Measurements from ENCODE around the gene PPIA.
"Not testable (repeated sequence)": the region's sequence is repeated elsewhere in the genome, so short reads cannot be mapped to it uniquely, and the experiment has no call there.

PPIA gene

DNA sequence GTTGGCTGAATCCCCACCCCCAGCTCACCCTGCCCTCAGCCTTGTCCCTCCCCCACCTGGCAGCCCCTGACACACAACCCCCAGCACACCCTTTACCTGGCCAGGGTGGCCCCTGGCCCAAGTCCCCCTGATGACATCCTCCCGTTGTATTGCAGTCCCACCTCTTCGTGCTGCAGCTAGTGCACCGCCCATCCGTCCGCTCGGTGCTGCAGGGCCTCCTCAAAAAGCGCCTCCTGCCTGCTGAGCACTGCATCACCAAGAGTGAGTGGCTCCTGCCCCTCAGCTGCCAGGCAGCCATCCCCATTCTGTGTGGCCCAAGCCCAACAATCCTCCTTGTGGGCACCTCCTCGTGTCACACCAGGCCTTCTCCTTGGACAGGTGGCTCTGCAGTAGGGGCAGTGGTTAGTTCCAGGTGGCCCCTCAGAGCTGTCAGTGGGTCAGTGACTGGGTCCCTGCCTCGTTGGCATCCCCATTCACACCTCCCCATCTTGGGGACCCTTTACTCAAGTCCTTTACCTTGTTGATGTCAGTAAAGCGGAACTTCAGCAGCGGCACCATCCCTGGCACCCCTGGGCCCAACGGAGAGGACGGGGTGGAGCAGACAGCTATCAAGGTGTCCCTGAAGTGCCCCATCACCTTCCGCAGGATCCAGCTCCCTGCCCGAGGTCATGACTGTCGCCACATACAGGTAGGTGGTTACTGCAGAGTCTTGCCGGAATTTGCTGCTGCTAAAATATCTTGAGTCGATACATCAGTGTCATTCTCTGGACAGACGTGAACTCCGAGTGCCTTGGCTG lies 33.6 kb upstream of the PPIA start:
- no peak for DNase-seq (ENCODE audit: low read depth in 2 of 3, low spot score in 2 of 3)

DNA sequence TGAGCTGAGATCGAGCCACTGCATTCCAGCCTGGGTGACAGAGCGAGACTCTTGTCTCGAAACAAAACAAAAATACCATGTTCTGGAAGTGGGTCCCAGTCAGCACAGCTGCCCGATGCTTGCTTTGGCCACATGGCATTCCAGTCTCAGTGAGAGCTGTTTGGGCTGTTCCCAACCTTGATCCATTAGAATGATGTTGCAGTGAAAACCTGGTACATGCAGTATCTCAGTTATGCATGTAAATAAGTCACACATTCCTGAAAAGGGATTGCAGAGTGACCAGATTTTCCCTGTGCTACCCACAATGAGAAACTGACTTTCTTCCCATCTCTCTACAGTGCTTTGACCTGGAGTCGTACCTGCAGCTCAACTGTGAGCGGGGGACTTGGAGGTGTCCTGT lies 32.4 kb upstream of the PPIA start:
- no peak for DNase-seq (ENCODE audit: low read depth in 2 of 3, low spot score in 2 of 3)

DNA sequence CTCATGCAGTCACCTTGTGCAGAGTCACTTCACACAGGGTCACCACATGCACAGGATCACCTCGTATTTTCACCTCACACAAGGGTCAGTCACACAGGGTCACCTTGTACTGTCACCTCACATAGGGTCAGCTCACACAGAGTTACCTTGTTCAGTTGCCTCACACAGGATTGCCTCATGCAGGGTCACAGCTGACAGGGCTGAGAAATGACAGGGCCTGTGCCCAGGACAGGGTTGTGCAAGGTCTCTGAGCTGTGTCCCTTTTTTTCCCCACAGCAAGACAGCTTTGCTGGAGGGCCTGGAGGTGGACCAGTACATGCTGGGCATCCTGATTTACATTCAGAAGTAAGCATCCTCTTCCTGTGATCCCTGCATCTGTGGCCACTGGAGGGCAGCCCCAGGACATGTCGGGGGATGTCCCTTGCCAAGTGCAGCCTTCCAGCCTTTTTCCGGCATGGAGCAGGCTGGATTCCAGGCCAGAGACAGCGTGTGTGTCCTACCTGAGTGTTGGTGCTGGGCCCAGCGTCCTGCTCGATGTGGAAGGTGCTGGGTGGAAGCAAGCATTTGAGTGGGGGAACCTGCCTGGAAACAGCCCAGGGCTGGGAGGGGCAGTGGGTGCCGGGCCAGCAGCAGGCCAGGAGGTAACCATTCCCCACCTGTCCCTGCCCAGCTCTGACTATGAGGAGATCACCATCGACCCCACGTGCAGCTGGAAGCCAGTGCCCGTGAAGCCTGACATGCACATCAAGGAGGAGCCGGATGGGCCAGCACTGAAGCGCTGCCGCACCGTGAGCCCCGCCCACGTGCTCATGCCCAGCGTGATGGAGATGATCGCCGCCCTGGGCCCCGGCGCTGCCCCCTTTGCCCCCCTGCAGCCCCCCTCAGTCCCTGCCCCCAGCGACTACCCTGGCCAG lies 31.6 kb upstream of the PPIA start:
- DNase-seq (ENCODE audit: low read depth in 2 of 3, low spot score in 2 of 3), result no peak

DNA sequence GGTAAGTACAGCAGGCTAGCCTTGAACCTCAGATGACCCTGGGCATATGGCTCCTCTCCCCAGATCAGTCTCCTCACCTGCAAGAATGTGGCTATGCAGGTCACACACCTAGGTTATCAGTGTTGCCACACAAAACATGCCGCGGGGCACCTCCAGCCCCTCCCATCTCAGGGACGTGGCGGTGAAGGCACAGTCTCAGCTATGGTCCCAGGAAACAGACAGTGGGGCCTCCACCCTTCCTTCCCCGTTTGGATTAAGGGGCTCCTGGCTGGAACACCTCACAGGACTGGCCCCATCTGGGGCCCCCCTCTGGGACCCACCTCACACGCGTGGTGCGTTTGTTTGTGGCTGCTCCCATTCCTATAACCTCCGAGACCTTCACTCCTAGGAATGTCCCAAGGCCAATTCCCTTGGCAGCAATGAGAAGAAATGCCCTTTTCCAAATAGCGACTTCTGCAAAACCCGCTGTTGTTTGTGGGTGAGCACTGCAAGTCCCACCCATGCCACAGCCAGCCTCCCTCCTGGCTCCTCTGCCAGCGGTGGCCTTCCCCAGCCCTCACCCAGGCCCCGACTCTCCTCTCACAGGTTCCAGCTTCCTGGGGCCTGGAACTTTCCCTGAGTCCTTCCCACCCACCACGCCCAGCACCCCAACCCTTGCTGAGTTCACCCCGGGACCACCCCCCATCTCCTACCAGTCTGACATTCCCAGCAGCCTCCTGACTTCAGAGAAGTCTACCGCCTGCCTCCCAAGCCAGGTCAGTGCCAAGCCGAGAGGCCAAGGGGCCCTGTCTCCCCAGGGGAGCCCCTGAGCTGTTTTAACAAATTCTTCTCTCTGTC lies 30.7 kb upstream of the PPIA start:
- DNase-seq (ENCODE audit: low read depth in 2 of 3, low spot score in 2 of 3), result no peak

DNA sequence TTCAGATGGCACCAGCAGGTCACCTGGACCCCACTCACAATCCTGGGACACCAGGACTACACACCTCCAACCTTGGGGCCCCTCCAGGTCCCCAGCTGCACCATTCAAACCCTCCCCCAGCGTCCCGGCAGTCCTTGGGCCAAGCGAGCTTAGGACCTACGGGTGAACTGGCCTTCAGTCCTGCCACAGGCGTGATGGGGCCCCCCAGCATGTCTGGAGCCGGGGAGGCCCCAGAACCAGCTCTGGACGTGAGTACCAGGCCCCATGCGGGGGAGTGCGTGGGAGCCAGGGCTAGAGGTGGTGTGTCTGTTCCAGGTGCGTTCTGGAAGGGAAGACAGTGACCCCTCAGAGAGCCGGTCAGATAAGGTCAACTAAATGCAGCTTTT lies 30.1 kb upstream of the PPIA start:
- DNase-seq (ENCODE audit: low read depth in 2 of 3, low spot score in 2 of 3), result no peak

DNA sequence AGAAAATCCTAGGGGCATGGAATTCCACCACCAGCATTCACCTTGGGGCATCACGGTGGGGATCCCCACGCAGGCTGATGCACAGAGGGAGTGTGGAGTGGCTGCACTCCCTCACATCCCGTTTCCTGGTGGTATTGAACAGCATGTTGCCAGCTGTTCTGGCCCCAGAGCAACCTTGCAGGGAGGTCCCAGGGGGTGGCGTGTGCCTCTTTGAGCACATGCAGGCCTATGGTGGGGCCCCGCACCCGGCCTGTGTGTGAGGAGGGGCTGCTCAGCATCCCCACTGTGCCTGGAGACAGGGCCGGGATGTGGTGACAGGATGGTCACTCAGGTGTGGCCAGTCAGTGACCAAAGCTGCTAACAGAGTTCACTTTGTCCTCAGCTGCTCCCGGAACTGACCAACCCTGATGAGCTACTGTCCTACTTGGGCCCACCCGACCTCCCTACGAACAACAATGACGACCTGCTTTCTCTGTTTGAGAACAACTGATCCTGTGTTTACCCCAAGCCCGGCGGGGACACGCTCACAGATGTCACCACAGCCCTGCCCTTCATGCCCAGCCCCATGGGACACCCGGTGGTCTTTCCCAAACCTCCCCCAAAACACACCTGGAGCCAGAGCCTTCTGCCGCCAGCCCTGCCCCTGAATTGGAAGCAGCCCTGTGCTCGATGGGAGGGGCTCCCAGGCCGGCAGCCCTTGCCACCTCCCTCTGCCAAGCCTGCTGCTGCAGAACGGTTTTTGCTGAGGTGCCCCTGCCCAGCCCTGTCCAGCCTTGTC lies 29.2 kb upstream of the PPIA start:
- DNase-seq (ENCODE audit: low read depth in 2 of 3, low spot score in 2 of 3), result no peak

DNA sequence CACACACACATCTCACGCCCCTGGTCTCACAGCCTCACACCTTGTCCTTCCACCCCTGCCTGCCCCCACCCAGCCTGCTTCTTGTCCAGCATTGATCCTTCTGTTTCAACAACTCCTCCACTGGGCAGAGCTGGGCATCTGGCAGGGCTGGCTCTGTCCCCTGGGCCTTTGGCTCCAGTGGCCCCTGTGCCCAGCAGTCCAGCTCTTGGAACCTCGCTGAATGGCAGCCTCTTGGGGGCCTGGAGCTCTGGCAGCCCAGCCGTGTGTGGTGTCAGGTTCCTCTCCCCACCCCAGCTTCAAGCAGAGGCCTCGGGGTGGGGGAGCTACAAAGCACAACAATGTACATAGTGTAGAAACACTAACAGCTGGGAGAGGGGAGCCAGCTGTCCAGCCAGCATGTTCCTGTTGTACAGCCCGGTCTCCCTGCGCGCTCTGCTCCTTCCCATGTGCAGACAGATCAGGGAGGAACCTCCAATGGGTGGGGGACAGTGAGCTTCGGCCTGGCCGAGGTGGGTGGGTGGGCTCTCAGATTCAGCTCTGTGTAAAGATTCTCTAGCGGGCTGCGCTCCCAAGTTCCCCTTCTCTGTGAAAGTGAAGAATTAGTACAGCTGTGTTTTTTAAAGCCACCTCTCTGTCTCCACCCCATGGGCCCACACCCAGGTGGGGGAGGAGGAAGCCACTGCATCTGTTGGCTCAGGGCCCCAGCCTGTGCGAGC lies 28.4 kb upstream of the PPIA start:
- no peak for DNase-seq (ENCODE audit: low read depth in 2 of 3, low spot score in 2 of 3)

DNA sequence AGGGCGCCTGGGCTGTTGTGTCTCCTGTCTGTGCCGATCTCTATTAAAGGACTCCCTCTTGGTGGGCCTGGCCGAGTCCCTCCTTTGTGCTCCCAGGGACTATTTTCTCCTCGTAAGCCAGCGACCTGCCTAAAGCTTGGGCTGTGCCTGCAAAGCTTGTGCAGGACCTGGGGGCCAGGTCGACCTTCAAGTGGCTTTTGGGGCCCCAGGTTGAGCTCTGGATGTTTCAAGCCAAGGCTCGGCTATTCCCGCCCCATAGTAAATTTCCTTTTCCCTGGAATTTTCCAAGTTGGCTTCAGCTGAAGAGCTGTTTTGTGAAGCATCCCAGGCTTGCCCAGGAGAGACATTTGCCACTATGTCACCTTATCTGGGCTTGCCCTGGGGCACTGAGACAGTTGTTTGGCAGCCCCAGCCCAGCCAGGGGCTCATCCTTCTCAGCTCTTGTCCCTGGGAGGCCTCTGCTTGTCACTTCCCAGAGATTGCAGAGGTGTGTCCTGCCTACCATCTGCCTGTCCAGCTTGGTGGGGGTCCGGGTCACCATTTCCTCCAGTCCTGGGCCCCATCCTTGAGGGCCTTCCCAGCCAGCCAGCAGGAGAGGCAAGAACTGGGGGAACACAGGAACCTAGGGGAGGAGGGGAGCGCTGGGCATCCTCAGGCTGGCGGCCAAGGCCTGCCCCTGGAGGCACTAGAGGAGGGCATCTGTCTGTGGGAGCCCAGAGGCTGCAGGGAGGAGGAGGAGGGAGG lies 27.7 kb upstream of the PPIA start:
- DNase-seq (ENCODE audit: low read depth in 2 of 3, low spot score in 2 of 3), result no peak

DNA sequence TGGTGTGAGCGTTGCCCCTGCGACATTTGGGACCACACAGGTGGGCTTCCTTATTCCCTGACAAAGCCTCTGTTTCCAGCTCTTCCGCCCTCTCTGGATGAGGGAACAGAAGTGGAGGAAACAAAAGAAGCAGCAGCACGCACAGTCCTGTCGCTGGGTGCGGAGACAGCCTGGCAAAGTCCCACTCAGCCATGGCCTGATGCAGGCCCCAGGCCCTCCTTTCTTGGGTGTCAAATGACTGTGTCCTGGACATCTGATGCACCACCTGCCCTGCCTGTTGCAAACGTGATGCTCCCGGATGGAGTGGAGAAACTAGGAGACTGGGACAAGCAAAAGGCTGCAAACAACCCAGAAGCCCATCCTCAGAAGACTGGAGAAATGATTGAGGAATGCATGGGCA lies 27.1 kb upstream of the PPIA start:
- DNase-seq (ENCODE audit: low read depth in 2 of 3, low spot score in 2 of 3), result no peak

DNA sequence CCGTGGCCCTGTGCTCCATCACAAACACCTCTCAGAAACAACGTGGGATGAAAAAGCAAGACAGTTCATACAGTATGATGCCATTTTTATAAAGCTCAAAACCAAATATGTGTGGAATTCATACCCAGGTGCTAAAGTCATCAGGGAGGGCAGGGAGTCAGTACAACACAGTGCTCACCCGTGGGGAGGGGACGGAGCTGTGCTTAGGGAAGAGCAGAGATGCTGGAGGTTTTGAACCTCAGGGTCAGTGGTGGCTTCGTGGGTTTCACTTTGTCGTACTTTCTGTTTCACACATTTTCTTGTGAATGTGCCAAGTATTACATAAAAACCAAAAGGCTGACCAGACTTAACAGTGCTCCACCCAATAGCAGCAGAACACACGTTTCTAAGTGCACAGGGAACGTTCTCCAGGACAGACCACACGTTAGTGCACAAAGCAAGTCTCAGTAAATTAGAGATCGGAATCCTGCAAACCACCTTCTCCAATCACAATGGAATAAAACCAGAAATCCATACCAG lies 26.6 kb upstream of the PPIA start:
- DNase-seq (ENCODE audit: low read depth in 2 of 3, low spot score in 2 of 3), result no peak

DNA sequence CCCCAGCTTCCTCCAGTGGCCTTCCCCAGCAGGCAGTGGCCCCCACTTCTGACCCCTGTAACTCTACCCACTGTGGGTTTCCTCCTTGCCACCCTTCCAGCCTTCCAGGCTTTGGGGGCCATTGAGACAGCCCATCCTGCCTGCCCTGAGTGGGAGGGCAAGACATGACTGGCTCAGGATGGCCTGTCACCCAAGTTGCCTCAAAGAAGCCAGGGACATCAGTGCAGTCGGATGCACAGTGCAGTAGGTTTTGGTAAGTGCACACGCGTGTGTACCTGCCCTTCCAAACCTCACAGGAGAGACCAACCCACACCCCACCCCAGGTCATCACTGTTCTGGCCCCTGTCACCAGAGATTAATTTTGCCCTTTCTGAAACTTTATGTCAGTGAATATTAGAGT lies 25.1 kb upstream of the PPIA start:
- DNase-seq (ENCODE audit: low read depth in 2 of 3, low spot score in 2 of 3), result no peak

DNA sequence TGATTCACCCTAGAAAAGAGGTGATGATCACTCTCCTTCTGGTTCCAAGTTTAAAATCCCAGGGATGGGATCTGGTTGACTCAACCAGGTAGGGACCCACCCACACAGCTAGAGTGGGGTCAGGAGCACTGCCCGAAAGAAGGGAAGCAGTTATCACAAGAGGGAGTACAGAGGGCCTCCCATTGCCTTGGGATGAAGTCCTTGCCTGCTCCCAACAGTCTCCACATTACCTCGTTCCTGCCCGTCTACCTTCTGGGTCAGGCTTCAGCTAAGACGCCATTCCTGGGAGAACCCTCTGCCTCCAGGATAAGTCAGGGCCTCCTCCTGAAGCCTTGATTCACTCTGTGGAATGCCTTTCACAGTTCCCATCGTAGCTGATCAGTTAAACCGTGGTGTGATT lies 24.0 kb upstream of the PPIA start:
- no peak for DNase-seq (ENCODE audit: low read depth in 2 of 3, low spot score in 2 of 3)

DNA sequence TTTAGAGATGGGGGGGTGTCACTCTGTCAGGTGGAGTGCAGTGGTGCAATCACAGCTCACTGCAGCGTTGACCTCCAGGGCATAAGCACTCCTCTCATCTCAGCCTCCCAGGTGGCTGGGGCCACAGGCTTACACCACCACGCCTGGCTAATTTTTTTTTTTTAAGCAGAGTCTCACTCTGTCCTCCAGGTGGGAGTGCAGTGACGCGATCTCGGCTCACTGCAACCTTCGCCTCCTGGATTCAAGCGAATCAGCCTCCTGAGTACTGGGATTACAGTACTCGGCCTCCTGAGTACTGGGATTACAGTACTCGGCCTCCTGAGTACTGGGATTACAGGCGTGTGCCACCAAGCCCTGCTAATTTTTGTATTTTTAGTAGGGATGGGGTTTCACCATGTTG lies 23.6 kb upstream of the PPIA start:
- no peak for DNase-seq (ENCODE audit: low read depth in 2 of 3, low spot score in 2 of 3)

DNA sequence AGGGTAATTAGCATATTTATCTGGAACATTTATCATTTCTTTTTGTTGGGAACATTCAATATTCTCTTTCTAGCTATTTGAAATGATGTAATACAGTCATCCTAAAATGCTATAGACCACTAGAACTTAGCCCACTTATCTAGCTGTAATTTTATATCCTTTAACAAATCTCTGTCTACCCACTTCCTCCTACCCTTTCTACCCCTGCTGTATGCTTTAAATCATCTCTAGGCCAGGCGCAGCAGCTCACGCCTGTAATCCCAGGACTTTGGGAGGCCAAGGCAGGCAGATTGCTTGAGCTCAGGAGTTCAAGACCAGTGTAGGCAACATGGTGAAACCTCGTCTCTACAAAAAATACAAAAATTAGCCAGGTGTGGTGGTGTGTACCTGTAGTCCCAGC lies 22.0 kb upstream of the PPIA start:
- not testable (repeated sequence) for DNase-seq (ENCODE audit: low read depth in 2 of 3, low spot score in 2 of 3)

DNA sequence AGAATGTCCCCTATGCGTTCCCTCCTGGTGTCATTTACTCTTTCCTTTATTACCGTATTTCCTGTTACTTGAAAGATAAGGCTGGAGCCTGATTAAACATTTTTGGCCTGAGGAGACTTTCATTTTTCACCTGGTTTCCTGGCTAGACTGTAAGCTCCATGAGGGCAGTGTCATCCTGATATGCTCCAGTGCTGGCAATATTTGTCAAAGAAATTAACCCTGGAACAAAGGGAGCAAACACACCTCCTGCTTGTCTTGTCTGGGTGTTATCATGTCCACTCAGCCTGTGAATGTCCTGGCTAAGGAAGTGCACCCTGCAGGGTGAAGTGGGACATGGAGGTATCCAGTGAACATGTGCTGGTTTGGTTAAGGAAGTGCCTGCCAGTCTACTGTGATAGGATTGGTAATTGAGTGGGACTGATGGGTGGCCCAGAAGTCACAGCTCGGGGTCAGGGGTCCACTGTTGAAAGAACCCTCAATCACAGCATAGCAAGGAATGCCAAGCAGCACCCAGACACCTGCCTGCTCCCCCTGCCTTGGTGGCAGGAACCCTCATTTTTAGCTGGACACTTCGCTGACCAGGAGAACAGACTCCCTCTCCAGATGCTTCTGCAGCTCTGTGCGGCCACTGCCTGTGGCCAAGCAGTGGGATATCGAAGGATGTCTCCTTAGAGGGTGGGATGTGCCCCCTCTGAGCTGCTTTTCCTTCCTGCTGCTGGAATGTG lies 20.9 kb upstream of the PPIA start:
- no peak for DNase-seq (ENCODE audit: low read depth in 2 of 3, low spot score in 2 of 3)

DNA sequence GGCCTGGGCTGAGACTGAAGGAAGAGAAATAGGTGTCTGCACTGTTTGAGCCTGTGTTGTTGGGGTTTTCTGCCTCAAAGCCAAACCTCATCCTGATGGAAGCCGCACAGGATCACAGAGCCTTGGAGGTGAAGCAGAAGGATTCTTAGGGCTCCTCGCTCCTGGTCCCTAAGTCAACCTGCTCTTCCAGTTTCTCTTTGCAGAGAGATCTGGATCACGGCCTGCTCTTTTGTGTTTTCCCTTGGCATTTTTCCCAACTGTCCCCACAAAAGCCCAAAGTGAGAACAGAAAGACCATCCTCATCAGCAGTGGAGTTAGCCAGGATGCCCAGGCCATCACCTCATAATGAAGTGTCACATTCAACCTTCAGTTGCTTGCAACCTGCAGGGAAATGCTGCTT lies 20.3 kb upstream of the PPIA start:
- DNase-seq (ENCODE audit: low read depth in 2 of 3, low spot score in 2 of 3), result no peak

DNA sequence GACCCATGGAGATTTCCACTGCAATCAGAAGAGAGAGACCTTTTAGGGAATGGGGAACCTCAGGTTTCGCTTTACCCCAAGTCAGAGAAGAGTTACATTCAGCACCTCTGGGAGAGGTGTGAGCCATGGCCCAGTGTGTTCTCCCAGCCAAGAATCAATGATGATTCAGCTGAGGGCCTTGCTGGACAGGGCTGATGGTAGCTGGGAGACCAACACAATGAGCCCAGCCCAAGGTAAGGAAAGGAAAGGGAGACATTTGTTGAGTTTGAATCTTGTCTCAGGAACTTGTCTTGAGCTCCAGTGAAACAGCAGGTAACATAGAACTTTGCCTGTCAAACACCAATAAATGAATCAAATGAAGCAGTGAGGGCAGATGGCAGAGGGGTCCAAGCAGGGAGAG lies 14.0 kb upstream of the PPIA start:
- DNase-seq (ENCODE audit: low read depth in 2 of 3, low spot score in 2 of 3), result no peak

DNA sequence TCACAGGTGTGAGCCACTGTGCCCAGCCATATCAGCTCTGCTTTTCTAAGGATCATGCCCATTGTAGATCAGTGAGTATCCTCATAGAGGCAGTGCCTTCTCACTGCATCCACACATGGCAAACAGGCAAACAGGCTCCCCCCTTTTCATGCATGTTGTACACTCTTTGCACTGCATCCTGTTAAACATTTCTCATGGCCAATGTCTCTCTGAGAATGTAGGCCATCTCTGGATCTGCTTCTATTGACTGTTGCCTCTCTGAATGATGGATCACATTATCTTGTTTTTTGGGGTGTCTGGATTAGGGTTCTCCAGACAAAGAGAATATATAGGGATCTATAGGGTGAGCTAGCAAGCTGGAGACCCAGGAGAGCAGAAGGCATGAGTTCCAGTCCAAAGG lies 13.1 kb upstream of the PPIA start:
- DNase-seq (ENCODE audit: low read depth in 2 of 3, low spot score in 2 of 3), result no peak

DNA sequence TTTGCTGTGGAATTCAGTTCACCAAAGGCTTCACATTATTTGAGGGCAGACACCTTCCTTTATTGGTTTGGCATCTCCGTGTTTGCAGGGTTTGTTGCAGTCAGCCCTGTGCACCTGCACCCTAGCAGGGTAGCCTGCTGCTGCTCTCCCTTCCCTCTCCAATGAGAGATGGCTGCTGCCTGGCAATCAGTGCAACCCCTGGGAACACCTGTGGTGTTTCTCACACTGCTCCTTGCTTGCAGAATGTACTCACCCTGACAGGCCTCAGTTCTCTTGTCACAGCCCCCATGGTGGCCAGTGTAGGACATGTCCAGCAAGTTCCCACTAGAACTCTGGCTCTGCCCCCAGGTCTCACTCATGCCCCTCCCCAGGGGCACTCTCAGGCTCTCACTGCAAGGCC lies 12.1 kb upstream of the PPIA start:
- no peak for DNase-seq (ENCODE audit: low read depth in 2 of 3, low spot score in 2 of 3)
